NCI-H446 (cell line): Measurements from ENCODE around the gene CDK4.
"Not testable (repeated sequence)": the region's sequence is repeated elsewhere in the genome, so short reads cannot be mapped to it uniquely, and the experiment has no call there.

Source experiments
- DNase-seq, 2 experiments: peaks; one replicate each; lab custom pipeline; 2025; lab: John Stamatoyannopoulos, UW

Gene CDK4

GRCh38 chr12:57724936-57725740, 27.0 kb downstream of the CDK4 start:
- DNase-seq: no peak

- DNase-seq: no peak
These were observed 27.8 kb downstream of the CDK4 start for GRCh38 chr12:57724003-57724935.

- no peak for DNase-seq
These were observed 28.5 kb downstream of the CDK4 start for GRCh38 chr12:57723630-57723962.

GRCh38 chr12:57722716-57723629, 29.1 kb downstream of the CDK4 start:
- DNase-seq: no peak

- DNase-seq: not testable (repeated sequence)
These were observed 30.1 kb downstream of the CDK4 start for GRCh38 chr12:57721846-57722608.

- no peak for DNase-seq
These were observed 31.2 kb downstream of the CDK4 start for GRCh38 chr12:57720606-57721595.

GRCh38 chr12:57719777-57720605, 32.1 kb downstream of the CDK4 start:
- no peak for DNase-seq

- no peak for DNase-seq
These were observed 33.2 kb downstream of the CDK4 start for GRCh38 chr12:57718641-57719528.

GRCh38 chr12:57717846-57718640, 34.1 kb downstream of the CDK4 start:
- no peak for DNase-seq

- DNase-seq: no peak
These were observed 35.0 kb downstream of the CDK4 start for GRCh38 chr12:57717131-57717530.

GRCh38 chr12:57716305-57716704, 35.8 kb downstream of the CDK4 start:
- no peak for DNase-seq

- DNase-seq: no peak
These were observed 36.3 kb downstream of the CDK4 start for GRCh38 chr12:57715786-57716185.

GRCh38 chr12:57715036-57715748, 36.9 kb downstream of the CDK4 start:
- DNase-seq: not testable (repeated sequence)

- DNase-seq: no peak
These were observed 38.9 kb downstream of the CDK4 start for GRCh38 chr12:57713209-57713608.

- no peak for DNase-seq
These were observed 39.4 kb downstream of the CDK4 start for GRCh38 chr12:57712701-57713100.

- DNase-seq: no peak
These were observed 43.8 kb downstream of the CDK4 start for GRCh38 chr12:57708296-57708695.

- no peak for DNase-seq
These were observed 44.9 kb downstream of the CDK4 start for GRCh38 chr12:57707250-57707649.
